Gastroesophageal sphincter (tissue), 3 donors: ENCODE measurements around the gene MTR.

Experiments used
- POLR2A ChIP-seq, 2 donors: fragments of 450-650 bp; IDR thresholded peaks; one replicate each; pipeline ENCODE4 v1.6.1; 2017; ENCODE audit warnings: antibody characterized with exemption in 2 of 2, mild to moderate bottlenecking in 2 of 2, moderate library complexity in 1 of 2
- POLR2AphosphoS5 ChIP-seq: sonication (generic); formaldehyde crosslinking; IDR thresholded peaks from one replicate; pipeline ENCODE4 v1.6.1; 2017; ENCODE audit warnings: antibody characterized with exemption
- TF ChIP-seq, protein P1 (sequence below), 4 experiments: fragments of 200-600 bp in 2 of 4; fragments of 450-650 bp in 2 of 4; sonication (generic) in 1 of 4; IDR thresholded peaks; one replicate each; pipeline ENCODE4 v1.5.1; 2017 to 2019; ENCODE audit warnings: antibody characterized with exemption in 4 of 4, mild to moderate bottlenecking in 2 of 4, moderate library complexity in 2 of 4

DNA sequence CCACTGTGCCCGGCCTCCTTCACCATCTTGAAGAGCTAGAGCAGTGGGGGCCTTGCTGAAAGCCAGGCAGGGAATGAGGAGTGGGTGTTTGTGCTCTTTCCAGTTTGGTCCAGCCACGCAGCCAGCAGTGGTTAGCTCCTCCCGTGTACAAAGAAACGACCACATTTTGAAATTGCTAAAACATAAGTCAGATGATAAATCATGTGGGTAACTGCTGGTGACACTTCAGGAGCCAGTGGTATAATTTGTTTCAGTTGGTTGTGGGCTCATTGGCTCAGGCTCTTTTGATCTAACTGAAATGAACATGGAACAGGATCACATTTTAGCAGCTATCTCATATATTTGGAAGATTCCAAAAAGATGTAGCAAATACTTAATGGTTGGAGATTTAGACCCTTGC is 87.6 kb downstream of the MTR start:
- TF ChIP-seq, protein P1, sequence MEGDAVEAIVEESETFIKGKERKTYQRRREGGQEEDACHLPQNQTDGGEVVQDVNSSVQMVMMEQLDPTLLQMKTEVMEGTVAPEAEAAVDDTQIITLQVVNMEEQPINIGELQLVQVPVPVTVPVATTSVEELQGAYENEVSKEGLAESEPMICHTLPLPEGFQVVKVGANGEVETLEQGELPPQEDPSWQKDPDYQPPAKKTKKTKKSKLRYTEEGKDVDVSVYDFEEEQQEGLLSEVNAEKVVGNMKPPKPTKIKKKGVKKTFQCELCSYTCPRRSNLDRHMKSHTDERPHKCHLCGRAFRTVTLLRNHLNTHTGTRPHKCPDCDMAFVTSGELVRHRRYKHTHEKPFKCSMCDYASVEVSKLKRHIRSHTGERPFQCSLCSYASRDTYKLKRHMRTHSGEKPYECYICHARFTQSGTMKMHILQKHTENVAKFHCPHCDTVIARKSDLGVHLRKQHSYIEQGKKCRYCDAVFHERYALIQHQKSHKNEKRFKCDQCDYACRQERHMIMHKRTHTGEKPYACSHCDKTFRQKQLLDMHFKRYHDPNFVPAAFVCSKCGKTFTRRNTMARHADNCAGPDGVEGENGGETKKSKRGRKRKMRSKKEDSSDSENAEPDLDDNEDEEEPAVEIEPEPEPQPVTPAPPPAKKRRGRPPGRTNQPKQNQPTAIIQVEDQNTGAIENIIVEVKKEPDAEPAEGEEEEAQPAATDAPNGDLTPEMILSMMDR (IDR thresholded peaks at IDR 0.05): no peak
- no peak for TF ChIP-seq POLR2AphosphoS5
- no peak for TF ChIP-seq POLR2A (IDR thresholded peaks at IDR 0.05)
